Measurements from ENCODE around the gene CUZD1.

The CUZD1 gene

DNA sequence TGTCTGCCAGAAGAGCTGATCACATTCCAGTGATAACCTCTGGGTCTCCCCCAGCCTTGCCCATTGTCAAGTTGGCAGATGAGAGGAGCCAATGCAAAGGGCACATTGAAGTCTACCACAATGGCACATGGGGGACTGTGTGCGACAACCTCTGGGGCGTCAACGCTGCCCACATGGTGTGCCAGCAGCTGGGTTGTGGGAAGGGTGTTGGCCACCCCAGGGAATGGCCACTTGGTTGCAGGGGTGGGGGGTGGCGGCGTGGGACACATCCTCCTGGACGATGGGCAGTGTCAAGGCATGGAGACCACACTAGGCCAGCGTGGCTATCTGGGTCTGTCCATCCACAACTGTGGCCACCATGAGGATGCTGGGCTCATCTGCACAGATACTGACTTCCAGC, 43.4 kb downstream of the CUZD1 start:
- no peak for DNase-seq

DNA sequence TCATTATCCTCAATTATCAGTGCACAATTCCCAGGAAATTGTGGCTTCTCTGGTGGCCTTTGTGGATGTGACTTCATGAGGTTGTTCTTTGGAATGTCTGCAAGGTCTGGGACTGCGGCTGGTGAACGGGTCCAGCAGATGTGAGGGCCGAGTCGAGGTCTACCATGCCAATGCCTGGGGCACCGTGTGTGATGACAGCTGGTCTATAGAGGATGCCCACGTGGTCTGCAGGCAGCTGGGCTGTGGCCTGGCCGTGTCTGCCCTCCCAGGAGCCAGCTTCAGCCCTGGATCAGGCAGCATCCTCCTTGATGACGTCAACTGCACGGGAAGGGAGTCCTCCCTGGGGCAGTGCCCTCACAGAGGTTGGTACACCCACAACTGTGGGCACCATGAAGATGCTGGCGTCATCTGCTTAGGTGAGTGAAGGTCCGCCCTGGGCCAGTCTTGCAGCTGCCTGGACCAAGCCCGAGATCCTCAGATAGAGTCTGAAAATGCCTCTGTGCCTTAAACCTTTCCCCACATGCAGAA, 46.9 kb downstream of the CUZD1 start:
- no peak for DNase-seq

GRCh38 chr10:122796796-122797195, 48.9 kb downstream of the CUZD1 start:
- DNase-seq = no peak

GRCh38 chr10:122795924-122796323, 49.7 kb downstream of the CUZD1 start:
- no peak for DNase-seq

- no peak for DNase-seq
Observed at GRCh38 chr10:122786269-122786668, 59.4 kb downstream of the CUZD1 start.

DNA sequence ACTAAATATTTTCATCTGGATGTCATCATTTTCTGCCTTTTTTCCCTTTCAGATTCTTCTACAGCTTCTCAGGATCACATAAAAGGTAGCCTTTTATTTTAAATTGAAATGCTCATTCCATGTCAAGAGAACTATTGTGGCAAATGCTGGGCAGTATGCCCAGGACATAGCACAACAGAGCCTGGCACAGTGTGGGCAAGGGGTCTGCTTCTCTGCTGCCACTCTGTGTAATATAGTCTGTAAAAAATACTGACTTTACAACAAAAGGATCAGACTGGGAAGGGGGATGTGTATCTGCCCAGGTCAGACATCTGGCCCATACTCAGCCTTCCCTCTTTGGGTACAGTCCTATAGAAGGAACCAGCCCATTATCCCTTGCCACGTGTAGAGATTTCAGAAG, 62.7 kb downstream of the CUZD1 start:
- DNase-seq = no peak
